ENCODE results near the gene MAPK12.

GRCh38 chr22:50269573-50269969 lies 8.1 kb upstream of the MAPK12 start:
- no peak for TF ChIP-seq POLR2AphosphoS5 (IDR thresholded peaks at IDR 0.05)
- TF ChIP-seq, protein P1, sequence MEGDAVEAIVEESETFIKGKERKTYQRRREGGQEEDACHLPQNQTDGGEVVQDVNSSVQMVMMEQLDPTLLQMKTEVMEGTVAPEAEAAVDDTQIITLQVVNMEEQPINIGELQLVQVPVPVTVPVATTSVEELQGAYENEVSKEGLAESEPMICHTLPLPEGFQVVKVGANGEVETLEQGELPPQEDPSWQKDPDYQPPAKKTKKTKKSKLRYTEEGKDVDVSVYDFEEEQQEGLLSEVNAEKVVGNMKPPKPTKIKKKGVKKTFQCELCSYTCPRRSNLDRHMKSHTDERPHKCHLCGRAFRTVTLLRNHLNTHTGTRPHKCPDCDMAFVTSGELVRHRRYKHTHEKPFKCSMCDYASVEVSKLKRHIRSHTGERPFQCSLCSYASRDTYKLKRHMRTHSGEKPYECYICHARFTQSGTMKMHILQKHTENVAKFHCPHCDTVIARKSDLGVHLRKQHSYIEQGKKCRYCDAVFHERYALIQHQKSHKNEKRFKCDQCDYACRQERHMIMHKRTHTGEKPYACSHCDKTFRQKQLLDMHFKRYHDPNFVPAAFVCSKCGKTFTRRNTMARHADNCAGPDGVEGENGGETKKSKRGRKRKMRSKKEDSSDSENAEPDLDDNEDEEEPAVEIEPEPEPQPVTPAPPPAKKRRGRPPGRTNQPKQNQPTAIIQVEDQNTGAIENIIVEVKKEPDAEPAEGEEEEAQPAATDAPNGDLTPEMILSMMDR (IDR thresholded peaks at IDR 0.05): no peak
- no peak for TF ChIP-seq POLR2A (IDR thresholded peaks at IDR 0.05)
